OCI-LY1 (cell line): ENCODE results near the gene C12orf60.

ENCODE experiments used
- H2AFZ ChIP-seq: fragments of 200-600 bp; sonication (generic), shearing (Covaris generic); 2 replicates; pipeline ENCODE4 v1.6.0; 2014; ENCODE audit warnings: antibody characterized with exemption, mild to moderate bottlenecking, low read length
- H3F3A ChIP-seq: fragments of 200-600 bp; sonication (generic), shearing (Covaris generic); 2 replicates; pipeline ENCODE4 v1.6.0; 2014; ENCODE audit warnings: mild to moderate bottlenecking, antibody characterized with exemption, low read length, moderate library complexity; ENCODE audit not compliant: insufficient read depth
- H3K27ac ChIP-seq: fragments of 200-600 bp; sonication (generic); 2 replicates; pipeline ENCODE4 v1.5.1; 2014; ENCODE audit warnings: low read length, mixed run types, mild to moderate bottlenecking, low read depth; ENCODE audit not compliant: poor library complexity, severe bottlenecking
- H3K27me3 ChIP-seq: fragments of 200-600 bp; sonication (generic); 2 replicates; pipeline ENCODE4 v1.6.0; 2014; ENCODE audit warnings: antibody characterized with exemption, mild to moderate bottlenecking, low read length, moderate library complexity; ENCODE audit not compliant: insufficient read depth
- H3K36me3 ChIP-seq: fragments of 200-600 bp; sonication (generic); 2 replicates; pipeline ENCODE4 v1.6.1; 2014; ENCODE audit warnings: mild to moderate bottlenecking, antibody characterized with exemption, low read length, moderate library complexity, mixed read lengths; ENCODE audit not compliant: insufficient read depth
- H3K4me1 ChIP-seq: fragments of 200-600 bp; sonication (generic); 2 replicates; pipeline ENCODE4 v1.5.1; 2014; ENCODE audit warnings: mild to moderate bottlenecking, low read length, moderate library complexity; ENCODE audit not compliant: insufficient read depth, severe bottlenecking
- H3K4me2 ChIP-seq: fragments of 200-600 bp; sonication (generic), shearing (Covaris generic); 2 replicates; pipeline ENCODE4 v1.6.1; 2014; ENCODE audit warnings: low read length
- H3K4me3 ChIP-seq: fragments of 200-600 bp; sonication (generic); 2 replicates; pipeline ENCODE4 v1.5.1; 2014; ENCODE audit warnings: low read length, low read depth, mild to moderate bottlenecking, mixed read lengths; ENCODE audit not compliant: poor library complexity, severe bottlenecking
- H3K79me2 ChIP-seq: fragments of 200-600 bp; shearing (Covaris generic); 2 replicates; pipeline ENCODE4 v1.6.1; 2016; ENCODE audit warnings: mixed run types, low read length, mixed read lengths; ENCODE audit not compliant: insufficient read depth
- H3K9ac ChIP-seq: fragments of 200-600 bp; sonication (generic), shearing (Covaris generic); 2 replicates; pipeline ENCODE4 v1.6.1; 2014; ENCODE audit warnings: mild to moderate bottlenecking, low read length, mixed read lengths
- H3K9me2 ChIP-seq: fragments of 200-600 bp; sonication (generic), shearing (Covaris generic); 2 replicates; pipeline ENCODE4 v1.6.1; 2014; ENCODE audit warnings: low read depth, mild to moderate bottlenecking, low read length, mixed read lengths
- H3K9me3 ChIP-seq: fragments of 200-600 bp; shearing (Covaris generic); 2 replicates; pipeline ENCODE4 v1.6.1; 2014; ENCODE audit warnings: low read length, mixed read lengths
- H4K20me1 ChIP-seq: fragments of 200-600 bp; sonication (generic), shearing (Covaris generic); 2 replicates; pipeline ENCODE4 v1.6.0; 2016; ENCODE audit warnings: mild to moderate bottlenecking, low read length; ENCODE audit not compliant: insufficient read depth
- EZH2 ChIP-seq: fragments of 200-600 bp; sonication (generic), shearing (Covaris generic); IDR thresholded peaks from 2 replicates; pipeline ENCODE4 v1.8.0; 2017; ENCODE audit warnings: borderline replicate concordance, mixed run types, mild to moderate bottlenecking, antibody characterized with exemption, low read length, moderate library complexity, mixed read lengths
- TF ChIP-seq, protein P1 (sequence below): fragments of 200-600 bp; sonication (generic), shearing (Covaris generic); IDR thresholded peaks from 2 replicates; pipeline ENCODE4 v1.5.1; 2017; ENCODE audit warnings: mild to moderate bottlenecking, antibody characterized with exemption, low read length, moderate library complexity, mixed read lengths

C12orf60 gene

DNA sequence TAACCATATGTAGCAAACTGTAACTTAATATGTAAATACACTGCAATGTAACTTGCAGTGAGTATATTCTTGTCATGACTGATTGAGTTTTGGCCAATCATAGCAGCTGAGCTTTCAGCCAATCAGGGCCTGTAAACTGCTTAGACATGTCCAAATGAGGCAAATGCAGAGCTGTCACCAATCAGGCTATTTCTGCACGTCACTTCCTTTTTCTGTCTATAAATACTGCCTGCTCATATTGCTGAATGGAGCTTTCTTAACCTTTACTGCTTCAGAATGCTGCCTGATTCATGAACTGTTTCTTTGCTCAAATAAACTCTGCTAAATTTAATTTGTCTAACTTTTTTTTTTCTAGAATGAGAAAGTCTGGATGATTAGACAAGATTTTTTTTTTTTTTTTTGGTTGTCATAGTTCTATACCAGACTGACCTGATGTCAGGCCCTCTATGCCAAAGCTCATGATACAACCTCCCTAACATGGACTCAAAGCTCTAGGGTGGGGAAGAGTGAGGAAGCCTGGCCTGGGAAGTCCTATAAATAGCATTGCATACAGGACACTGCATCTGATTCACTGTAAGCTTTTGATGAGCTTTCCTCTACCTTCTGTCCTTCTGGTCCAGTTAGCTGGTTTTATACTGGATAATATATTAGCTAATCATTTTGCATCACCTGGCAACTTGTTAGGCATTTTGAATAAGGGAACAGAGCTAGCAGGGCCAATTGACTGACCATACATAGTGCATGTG, 70.1 kb downstream of the C12orf60 start:
- no peak overlapping the region for H3K9ac ChIP-seq

More for the DNA sequence above, 70.1 kb downstream of the C12orf60 start:
- Histone ChIP-seq H3K4me3 (no peak overlapping the region), H3K36me3 (no peaks in the 10 kb centered on the region), H3K4me1 (peaks cover 4% of the 10 kb centered on the region), H3K9me2 (no peaks in the 10 kb centered on the region), H3K9me3 (no peaks in the 10 kb centered on the region), H3K79me2 (no peaks in the 10 kb centered on the region), H3K27me3 (no peaks in the 10 kb centered on the region), H3K27ac (no peak overlapping the region), H4K20me1 (no peaks in the 10 kb centered on the region), H3K4me2 (no peak overlapping the region), H2AFZ (no peak overlapping the region), H3F3A (no peaks in the 10 kb centered on the region)
- TF ChIP-seq, protein P1, sequence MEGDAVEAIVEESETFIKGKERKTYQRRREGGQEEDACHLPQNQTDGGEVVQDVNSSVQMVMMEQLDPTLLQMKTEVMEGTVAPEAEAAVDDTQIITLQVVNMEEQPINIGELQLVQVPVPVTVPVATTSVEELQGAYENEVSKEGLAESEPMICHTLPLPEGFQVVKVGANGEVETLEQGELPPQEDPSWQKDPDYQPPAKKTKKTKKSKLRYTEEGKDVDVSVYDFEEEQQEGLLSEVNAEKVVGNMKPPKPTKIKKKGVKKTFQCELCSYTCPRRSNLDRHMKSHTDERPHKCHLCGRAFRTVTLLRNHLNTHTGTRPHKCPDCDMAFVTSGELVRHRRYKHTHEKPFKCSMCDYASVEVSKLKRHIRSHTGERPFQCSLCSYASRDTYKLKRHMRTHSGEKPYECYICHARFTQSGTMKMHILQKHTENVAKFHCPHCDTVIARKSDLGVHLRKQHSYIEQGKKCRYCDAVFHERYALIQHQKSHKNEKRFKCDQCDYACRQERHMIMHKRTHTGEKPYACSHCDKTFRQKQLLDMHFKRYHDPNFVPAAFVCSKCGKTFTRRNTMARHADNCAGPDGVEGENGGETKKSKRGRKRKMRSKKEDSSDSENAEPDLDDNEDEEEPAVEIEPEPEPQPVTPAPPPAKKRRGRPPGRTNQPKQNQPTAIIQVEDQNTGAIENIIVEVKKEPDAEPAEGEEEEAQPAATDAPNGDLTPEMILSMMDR, result no peak
- TF ChIP-seq EZH2, result no peak
